ENCODE data around the gene CLDN2.

DNA sequence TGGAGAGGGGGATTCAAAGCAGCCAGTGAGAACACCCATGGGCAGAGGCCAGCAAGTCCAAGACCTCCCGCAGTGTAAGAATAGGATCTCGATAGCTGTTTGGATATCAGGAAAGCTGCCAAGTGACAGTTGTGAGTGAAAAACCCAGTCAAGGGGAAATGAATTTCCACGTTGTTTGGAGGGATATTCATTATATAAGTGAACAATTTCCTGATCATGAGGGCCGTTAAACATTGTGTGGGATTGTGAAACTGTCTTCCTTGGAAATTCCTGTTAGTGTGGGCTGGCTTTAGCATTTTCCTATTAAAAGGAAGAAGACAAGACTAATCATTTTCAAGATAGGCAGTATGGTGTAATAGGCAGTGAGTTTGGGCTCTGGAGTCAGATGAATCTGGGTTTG lies 15.0 kb downstream of the CLDN2 start:
- TF ChIP-seq EZH2 (IDR thresholded peaks at IDR 0.05), result no peak
- TF ChIP-seq, protein P1, sequence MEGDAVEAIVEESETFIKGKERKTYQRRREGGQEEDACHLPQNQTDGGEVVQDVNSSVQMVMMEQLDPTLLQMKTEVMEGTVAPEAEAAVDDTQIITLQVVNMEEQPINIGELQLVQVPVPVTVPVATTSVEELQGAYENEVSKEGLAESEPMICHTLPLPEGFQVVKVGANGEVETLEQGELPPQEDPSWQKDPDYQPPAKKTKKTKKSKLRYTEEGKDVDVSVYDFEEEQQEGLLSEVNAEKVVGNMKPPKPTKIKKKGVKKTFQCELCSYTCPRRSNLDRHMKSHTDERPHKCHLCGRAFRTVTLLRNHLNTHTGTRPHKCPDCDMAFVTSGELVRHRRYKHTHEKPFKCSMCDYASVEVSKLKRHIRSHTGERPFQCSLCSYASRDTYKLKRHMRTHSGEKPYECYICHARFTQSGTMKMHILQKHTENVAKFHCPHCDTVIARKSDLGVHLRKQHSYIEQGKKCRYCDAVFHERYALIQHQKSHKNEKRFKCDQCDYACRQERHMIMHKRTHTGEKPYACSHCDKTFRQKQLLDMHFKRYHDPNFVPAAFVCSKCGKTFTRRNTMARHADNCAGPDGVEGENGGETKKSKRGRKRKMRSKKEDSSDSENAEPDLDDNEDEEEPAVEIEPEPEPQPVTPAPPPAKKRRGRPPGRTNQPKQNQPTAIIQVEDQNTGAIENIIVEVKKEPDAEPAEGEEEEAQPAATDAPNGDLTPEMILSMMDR (IDR thresholded peaks at IDR 0.05), result no peak
